ENCODE data around the gene MDN1. TPM values are rescaled to one million over a fixed set of nuclear protein-coding genes. Genes with fewer than 3 reads are reported as not detected.
A peak's percentile ranks its signal among the peaks of the same experiment; 100 is the strongest.

MDN1 gene
- total and polyA plus RNA-seq, 8 donors, result 15.6 to 27.5 (median 18.1) TPM

DNA sequence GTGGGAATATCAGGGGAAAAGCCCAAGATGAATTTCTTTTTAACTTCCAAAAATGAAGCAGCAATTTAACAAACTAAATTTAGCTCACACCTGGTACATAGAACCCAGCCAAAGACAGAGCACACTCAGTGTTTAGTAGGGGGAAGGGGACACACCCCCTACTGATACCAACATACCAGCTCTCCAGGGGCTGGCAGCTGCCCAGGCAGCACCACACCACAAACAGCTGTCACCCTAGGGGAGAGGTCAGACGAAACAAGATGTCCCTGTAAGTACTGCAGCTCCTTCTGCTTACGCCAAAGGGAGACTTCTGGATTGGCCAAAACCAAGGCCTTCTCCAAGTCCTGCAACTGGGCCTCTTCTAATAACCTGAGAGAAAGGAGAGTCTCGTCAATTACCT lies 26.0 kb downstream of the MDN1 start:
- TF ChIP-seq, protein P1, sequence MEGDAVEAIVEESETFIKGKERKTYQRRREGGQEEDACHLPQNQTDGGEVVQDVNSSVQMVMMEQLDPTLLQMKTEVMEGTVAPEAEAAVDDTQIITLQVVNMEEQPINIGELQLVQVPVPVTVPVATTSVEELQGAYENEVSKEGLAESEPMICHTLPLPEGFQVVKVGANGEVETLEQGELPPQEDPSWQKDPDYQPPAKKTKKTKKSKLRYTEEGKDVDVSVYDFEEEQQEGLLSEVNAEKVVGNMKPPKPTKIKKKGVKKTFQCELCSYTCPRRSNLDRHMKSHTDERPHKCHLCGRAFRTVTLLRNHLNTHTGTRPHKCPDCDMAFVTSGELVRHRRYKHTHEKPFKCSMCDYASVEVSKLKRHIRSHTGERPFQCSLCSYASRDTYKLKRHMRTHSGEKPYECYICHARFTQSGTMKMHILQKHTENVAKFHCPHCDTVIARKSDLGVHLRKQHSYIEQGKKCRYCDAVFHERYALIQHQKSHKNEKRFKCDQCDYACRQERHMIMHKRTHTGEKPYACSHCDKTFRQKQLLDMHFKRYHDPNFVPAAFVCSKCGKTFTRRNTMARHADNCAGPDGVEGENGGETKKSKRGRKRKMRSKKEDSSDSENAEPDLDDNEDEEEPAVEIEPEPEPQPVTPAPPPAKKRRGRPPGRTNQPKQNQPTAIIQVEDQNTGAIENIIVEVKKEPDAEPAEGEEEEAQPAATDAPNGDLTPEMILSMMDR (IDR thresholded peaks at IDR 0.05), result no peak
- Histone ChIP-seq H3K4me3 (no peak overlapping the region), H3K27ac (no peak overlapping the region), H3K36me3 (peaks cover 0 to 19% (median 19%) of the 10 kb centered on the region in 3 donors), H3K9me3 (no peaks in the 10 kb centered on the region), H3K4me1 (no peaks in the 10 kb centered on the region), H3K27me3 (no peaks in the 10 kb centered on the region)
- intact Hi-C loops (cut with DNase I), result no loop called here
- FAIRE-seq (no peak), DNase-seq (no peak), ATAC-seq (no peak)
- 74 to 77% methylated on average over 3 of the region's 3 CpGs for WGBS, 2 donors

DNA sequence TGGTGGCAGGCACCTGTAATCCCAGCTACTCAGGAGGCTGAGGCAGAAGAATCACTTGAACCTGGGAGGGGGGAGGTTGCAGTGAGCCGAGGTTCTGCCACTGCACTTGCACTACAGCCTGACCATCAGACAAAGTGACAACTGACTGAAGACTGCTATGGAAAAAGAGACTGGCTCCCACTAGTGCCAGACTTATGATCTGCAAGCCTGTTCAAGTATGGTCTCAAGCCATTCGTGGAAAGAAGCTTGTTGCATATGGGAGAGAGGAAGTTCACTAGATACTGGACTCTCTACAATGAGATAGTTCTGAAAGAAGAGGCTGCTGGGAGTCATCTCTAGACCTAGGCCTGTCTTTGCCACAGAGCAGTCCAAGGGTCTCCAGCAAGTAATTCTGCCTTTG lies 26.7 kb downstream of the MDN1 start:
- ATAC-seq (peak in 3 of 4 donors; percentile 40 to 58 (median 50)), FAIRE-seq (no peak), DNase-seq (no peak)
- Histone ChIP-seq H3K4me3 (no peak overlapping the region), H3K27ac (no peak overlapping the region), H3K36me3 (peaks cover 0 to 19% (median 19%) of the 10 kb centered on the region in 3 donors), H3K4me1 (no peaks in the 10 kb centered on the region), H3K27me3 (no peaks in the 10 kb centered on the region), H3K9me3 (no peaks in the 10 kb centered on the region)
- TF ChIP-seq, protein P1 (IDR thresholded peaks at IDR 0.05), result no peak
- WGBS, 2 donors, result 48 to 62% methylated on average over 2 of the region's 2 CpGs
- intact Hi-C loops (cut with DNase I), result no loop called here

DNA sequence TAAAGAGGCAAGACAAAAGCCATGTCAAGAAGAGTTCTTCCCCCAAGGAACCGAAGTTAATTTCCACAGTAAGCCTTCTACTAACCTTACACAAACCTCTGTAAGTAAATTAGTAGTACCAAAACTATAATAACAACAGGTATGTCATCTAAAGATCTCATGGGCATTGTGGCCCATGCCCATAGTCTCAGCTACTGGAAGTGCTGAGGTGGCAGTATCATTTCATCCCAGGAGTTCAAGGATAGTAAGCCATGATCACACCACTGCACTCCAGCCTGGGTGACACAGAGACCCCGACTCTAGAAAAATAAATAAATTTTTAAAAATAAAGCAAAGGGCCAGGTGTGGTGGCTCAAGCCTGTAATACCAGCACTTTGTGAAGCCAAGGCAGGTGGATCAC lies 29.2 kb downstream of the MDN1 start:
- no peaks in the 10 kb centered on the region for H3K9me3 ChIP-seq
- ATAC-seq (no peak), FAIRE-seq (no peak), DNase-seq (no peak)
- no peaks in the 10 kb centered on the region for H3K27me3 ChIP-seq
- peaks cover 0 to 27% (median 19%) of the 10 kb centered on the region in 3 donors for H3K36me3 ChIP-seq
- no peaks in the 10 kb centered on the region for H3K4me1 ChIP-seq
- TF ChIP-seq, protein P1 (IDR thresholded peaks at IDR 0.05), result no peak
- no peak overlapping the region for H3K4me3 ChIP-seq
- no peak overlapping the region for H3K27ac ChIP-seq
- intact Hi-C loops (cut with DNase I), result no loop called here
- WGBS, 2 donors, result 94 to 98% methylated on average over 2 of the region's 2 CpGs

DNA sequence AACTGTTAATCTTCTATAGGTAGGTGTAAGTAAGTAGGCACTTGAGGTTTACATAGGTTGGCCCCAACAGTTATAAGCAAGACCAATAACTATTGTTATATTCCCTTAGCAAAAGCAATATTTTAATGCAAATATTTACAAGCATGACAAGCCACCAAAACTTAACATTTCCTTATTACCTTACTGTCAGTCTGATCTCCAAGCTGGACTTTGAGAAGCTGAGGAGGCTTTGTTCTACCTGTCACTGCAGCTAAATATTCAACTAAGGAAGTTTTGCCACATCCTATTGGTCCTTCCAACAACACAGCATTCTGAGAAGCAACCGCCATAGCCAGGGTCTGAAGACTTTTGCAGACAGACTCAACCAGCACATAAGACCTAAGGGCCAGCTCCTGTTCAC lies 29.6 kb downstream of the MDN1 start:
- TF ChIP-seq, protein P1 (IDR thresholded peaks at IDR 0.05), result no peak
- H3K4me3 ChIP-seq, result no peak overlapping the region
- intact Hi-C loops (cut with DNase I), result no loop called here
- H3K36me3 ChIP-seq, result peaks cover 0 to 27% (median 19%) of the 10 kb centered on the region in 3 donors
- no peaks in the 10 kb centered on the region for H3K9me3 ChIP-seq
- FAIRE-seq (no peak), ATAC-seq (no peak), DNase-seq (no peak)
- no peaks in the 10 kb centered on the region for H3K4me1 ChIP-seq
- H3K27ac ChIP-seq, result no peak overlapping the region
- 96 to 97% methylated on average over 1 of the region's 1 CpG for WGBS, 2 donors
- no peaks in the 10 kb centered on the region for H3K27me3 ChIP-seq

DNA sequence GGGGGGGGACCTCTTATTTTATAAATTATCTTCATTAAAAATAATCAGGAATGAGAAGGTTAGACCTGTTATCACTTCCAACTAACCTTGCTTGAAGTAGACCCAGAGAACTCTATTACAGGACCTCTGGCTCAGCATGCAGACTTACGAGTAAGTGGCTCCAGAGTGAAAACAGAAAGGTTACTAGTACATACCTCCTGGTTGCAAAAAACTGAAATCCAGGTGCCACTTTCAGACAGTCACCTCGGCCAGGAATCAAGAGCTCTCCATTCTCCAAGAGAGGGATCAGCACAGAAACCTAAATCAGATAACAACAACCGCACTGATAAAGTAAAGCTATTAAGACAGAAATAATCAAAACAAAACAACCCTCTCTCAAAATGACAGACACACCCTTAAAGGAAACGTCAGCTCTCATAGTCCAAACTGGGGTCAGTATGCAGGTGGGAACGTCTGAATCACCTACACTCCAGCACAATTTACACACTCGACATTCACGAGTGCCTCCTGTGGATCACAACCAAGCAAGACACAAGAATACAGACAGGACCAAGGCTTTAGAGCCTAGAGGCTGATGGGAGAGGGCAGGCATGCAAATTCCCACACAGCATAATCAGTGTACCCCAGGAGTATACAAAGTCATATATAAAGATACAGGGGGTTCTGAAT lies 31.8 kb downstream of the MDN1 start:
- Histone ChIP-seq H3K4me3 (no peak overlapping the region), H3K27me3 (no peaks in the 10 kb centered on the region), H3K27ac (no peak overlapping the region), H3K4me1 (no peaks in the 10 kb centered on the region), H3K9me3 (no peaks in the 10 kb centered on the region), H3K36me3 (peaks cover 0 to 28% (median 15%) of the 10 kb centered on the region in 3 donors)
- no peak for ATAC-seq
- DNase-seq, result no peak
- FAIRE-seq, result no peak
- intact Hi-C loops (cut with DNase I), result no loop called here
- 79 to 81% methylated on average over 7 of the region's 7 CpGs for WGBS, 2 donors
- TF ChIP-seq, protein P1 (IDR thresholded peaks at IDR 0.05), result no peak
